Ovary (tissue), 3 donors: Measurements from ENCODE around the gene ENOSF1.

Experiments used
- EP300 ChIP-seq: sonication (generic); formaldehyde crosslinking; IDR thresholded peaks from one replicate; pipeline ENCODE4 v1.6.1; 2017; ENCODE audit warnings: antibody characterized with exemption
- POLR2A ChIP-seq: fragments of 450-650 bp; IDR thresholded peaks from one replicate; pipeline ENCODE4 v1.6.1; 2017; ENCODE audit warnings: antibody characterized with exemption, mild to moderate bottlenecking, moderate library complexity
- TF ChIP-seq, protein P1 (sequence below), 3 donors: fragments of 450-650 bp in 2 of 3; fragments of 200-600 bp in 1 of 3; IDR thresholded peaks; one replicate each; pipeline versions ENCODE4 v1.5.1 to v1.8.0; 2016 to 2022; ENCODE audit warnings: antibody characterized with exemption in 3 of 3, mild to moderate bottlenecking in 1 of 3
- donor health status: DM: no; HTN: no; CAD: no.

DNA sequence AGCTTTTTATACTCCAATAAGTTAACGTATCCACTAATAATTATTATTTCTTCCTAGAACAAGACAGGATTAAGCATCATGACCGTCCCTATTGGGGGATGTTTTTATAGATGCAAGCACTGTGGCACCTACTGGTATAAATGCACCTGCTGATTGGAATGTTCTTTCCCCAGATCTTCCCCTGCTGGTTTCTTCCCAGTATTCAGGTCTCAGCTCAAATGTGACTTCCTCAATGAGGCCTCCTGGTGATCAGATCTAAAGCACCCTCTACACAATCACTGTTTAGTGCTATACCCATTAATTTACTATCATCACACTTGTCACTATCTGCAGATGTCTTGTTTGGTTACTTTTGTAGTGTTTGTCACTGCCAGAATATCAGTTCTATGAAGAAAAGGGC is 58.9 kb downstream of the ENOSF1 start:
- no peak for TF ChIP-seq EP300
- TF ChIP-seq, protein P1, sequence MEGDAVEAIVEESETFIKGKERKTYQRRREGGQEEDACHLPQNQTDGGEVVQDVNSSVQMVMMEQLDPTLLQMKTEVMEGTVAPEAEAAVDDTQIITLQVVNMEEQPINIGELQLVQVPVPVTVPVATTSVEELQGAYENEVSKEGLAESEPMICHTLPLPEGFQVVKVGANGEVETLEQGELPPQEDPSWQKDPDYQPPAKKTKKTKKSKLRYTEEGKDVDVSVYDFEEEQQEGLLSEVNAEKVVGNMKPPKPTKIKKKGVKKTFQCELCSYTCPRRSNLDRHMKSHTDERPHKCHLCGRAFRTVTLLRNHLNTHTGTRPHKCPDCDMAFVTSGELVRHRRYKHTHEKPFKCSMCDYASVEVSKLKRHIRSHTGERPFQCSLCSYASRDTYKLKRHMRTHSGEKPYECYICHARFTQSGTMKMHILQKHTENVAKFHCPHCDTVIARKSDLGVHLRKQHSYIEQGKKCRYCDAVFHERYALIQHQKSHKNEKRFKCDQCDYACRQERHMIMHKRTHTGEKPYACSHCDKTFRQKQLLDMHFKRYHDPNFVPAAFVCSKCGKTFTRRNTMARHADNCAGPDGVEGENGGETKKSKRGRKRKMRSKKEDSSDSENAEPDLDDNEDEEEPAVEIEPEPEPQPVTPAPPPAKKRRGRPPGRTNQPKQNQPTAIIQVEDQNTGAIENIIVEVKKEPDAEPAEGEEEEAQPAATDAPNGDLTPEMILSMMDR (IDR thresholded peaks at IDR 0.05): no peak
- TF ChIP-seq POLR2A: no peak
